Prostate gland (tissue), 2 donors: ENCODE results near the gene RAI2.

Experiments used
- POLR2A ChIP-seq: fragments of 450-650 bp; IDR thresholded peaks from one replicate; pipeline ENCODE4 v1.6.1; 2016; ENCODE audit warnings: antibody characterized with exemption, mild to moderate bottlenecking
- POLR2AphosphoS5 ChIP-seq: sonication (generic); formaldehyde crosslinking; IDR thresholded peaks from one replicate; pipeline ENCODE4 v1.6.1; 2017; ENCODE audit warnings: antibody characterized with exemption
- TF ChIP-seq, protein P1 (sequence below), 4 experiments: fragments of 200-600 bp in 2 of 4; fragments of 450-650 bp in 2 of 4; sonication (generic) in 2 of 4; IDR thresholded peaks; 1 replicate in 3 of 4; 2 replicates in 1 of 4; pipeline ENCODE4 v1.5.1; 2016 to 2019; ENCODE audit warnings: antibody characterized with exemption in 4 of 4, mild to moderate bottlenecking in 2 of 4, moderate library complexity in 2 of 4

DNA sequence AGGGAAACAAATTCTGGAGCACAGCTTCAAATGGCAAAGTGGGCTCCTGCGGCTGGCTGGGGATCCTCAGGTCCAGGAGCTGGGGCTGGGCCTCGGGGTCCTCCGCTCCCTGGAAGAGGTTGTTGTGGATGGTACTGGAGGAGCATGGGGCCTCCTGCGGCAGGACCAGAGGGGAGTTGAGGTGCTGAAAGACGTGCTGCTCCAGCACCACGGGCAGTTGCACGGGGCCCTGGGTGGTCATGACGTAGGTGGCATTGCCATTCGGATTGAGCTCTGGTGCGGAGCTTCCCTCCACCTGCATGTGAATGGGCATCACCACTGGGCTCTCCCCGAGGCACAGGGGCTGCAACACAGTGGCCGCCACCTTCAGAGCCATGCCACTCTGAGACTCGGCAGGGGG lies 59.7 kb downstream of the RAI2 start:
- TF ChIP-seq, protein P1, sequence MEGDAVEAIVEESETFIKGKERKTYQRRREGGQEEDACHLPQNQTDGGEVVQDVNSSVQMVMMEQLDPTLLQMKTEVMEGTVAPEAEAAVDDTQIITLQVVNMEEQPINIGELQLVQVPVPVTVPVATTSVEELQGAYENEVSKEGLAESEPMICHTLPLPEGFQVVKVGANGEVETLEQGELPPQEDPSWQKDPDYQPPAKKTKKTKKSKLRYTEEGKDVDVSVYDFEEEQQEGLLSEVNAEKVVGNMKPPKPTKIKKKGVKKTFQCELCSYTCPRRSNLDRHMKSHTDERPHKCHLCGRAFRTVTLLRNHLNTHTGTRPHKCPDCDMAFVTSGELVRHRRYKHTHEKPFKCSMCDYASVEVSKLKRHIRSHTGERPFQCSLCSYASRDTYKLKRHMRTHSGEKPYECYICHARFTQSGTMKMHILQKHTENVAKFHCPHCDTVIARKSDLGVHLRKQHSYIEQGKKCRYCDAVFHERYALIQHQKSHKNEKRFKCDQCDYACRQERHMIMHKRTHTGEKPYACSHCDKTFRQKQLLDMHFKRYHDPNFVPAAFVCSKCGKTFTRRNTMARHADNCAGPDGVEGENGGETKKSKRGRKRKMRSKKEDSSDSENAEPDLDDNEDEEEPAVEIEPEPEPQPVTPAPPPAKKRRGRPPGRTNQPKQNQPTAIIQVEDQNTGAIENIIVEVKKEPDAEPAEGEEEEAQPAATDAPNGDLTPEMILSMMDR (IDR thresholded peaks at IDR 0.05) = no peak
- TF ChIP-seq POLR2AphosphoS5 = no peak
- no peak for TF ChIP-seq POLR2A
